NCI-H226 (cell line): ENCODE measurements around the gene NOTCH2.

Experiments used
- DNase-seq: peaks from one replicate; pipeline ENCODE4 v3.0.0-alpha.2; 2015

The NOTCH2 gene

GRCh38 chr1:119870917-119871596 is 198.4 kb downstream of the NOTCH2 start:
- peak; percentile 54 for DNase-seq

DNA sequence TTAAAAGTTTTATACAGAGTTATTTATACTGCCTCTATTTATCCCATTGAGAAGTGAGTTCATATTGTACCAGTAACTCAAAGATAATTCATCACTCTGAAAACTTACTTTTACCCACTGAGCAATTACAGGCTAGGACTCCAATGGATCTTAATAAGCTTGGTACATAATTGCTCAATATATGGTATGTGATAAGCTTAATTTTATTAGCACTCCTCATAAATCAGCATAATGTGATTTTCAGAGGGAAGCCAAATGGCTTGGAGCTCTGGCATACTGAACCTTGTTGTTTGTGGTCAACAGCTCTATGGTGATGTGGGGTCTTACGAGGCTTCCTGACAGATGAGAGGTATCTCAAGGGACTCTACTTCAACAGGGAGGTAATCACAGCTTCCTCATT is 199.5 kb downstream of the NOTCH2 start:
- no peak for DNase-seq

GRCh38 chr1:119868176-119868575 is 201.3 kb downstream of the NOTCH2 start:
- no peak for DNase-seq

- no peak for DNase-seq
Observed at GRCh38 chr1:119866451-119866850, 203.0 kb downstream of the NOTCH2 start.

- no peak for DNase-seq
Observed at GRCh38 chr1:119865627-119866026, 203.8 kb downstream of the NOTCH2 start.

DNA sequence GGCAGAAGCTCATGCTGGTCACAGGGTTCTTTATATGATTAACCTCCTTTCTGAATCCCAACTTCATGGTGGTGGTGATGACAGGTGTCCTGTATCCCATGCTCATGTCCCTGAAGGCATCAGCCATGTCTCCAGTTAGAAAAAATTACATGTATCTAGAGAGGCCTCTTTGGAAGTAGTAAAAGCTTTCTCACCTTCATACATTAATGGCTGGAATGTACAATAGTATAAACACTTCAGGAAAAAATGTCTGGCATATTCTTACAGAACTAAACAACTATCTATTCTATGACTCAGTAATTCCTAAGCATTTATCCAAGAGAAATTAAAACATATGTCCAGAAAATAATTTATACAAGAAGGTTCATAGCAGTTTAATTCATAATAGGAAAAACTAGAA is 207.2 kb downstream of the NOTCH2 start:
- no peak for DNase-seq
